Inferior parietal cortex (tissue), 1 donor: ENCODE results near the gene TWIST2.

Source experiments
- DNase-seq: peaks from one replicate; pipeline ENCODE4 v3.0.0-alpha.2; 2016; ENCODE audit errors: extremely low spot score

Gene TWIST2

GRCh38 chr2:238838786-238839327 is 9.0 kb upstream of the TWIST2 start:
- no peak for DNase-seq

- DNase-seq = no peak
Measured at GRCh38 chr2:238839428-238839827, 8.5 kb upstream of the TWIST2 start.

GRCh38 chr2:238841542-238842164 is 6.2 kb upstream of the TWIST2 start:
- DNase-seq = no peak

GRCh38 chr2:238843476-238843875 is 4.4 kb upstream of the TWIST2 start:
- no peak for DNase-seq

- DNase-seq = no peak
Measured at GRCh38 chr2:238845583-238846377, 2.1 kb upstream of the TWIST2 start.

- no peak for DNase-seq
Measured at GRCh38 chr2:238846378-238846627, 1.6 kb upstream of the TWIST2 start.

GRCh38 chr2:238846628-238847418 is 1.1 kb upstream of the TWIST2 start:
- DNase-seq = no peak

- no peak for DNase-seq
Measured at GRCh38 chr2:238847419-238847801, 475 bp upstream of the TWIST2 start.

GRCh38 chr2:238848691-238848975 is 748 bp downstream of the TWIST2 start:
- no peak for DNase-seq

- DNase-seq = no peak
Measured at GRCh38 chr2:238848976-238849853, 1.3 kb downstream of the TWIST2 start.

- no peak for DNase-seq
Measured at GRCh38 chr2:238850091-238850490, 2.2 kb downstream of the TWIST2 start.

GRCh38 chr2:238851026-238851425 is 3.1 kb downstream of the TWIST2 start:
- no peak for DNase-seq

GRCh38 chr2:238851761-238852160 is 3.9 kb downstream of the TWIST2 start:
- no peak for DNase-seq

- DNase-seq = no peak
Measured at GRCh38 chr2:238852206-238852869, 4.5 kb downstream of the TWIST2 start.

GRCh38 chr2:238853218-238853617 is 5.3 kb downstream of the TWIST2 start:
- DNase-seq = no peak

GRCh38 chr2:238853721-238854120 is 5.8 kb downstream of the TWIST2 start:
- no peak for DNase-seq

- DNase-seq = no peak
Measured at GRCh38 chr2:238854246-238854645, 6.4 kb downstream of the TWIST2 start.

GRCh38 chr2:238854699-238855229 is 6.9 kb downstream of the TWIST2 start:
- no peak for DNase-seq

GRCh38 chr2:238855299-238855698 is 7.4 kb downstream of the TWIST2 start:
- no peak for DNase-seq

GRCh38 chr2:238855891-238856580 is 8.2 kb downstream of the TWIST2 start:
- DNase-seq = no peak
